Posterior vena cava (tissue), 2 donors: ENCODE results near the gene BCO2. TPM values are rescaled to one million over a fixed set of nuclear protein-coding genes. Genes with fewer than 3 reads are reported as not detected.

ENCODE experiments used
- total RNA-seq, 2 donors: library from RNA; stranded (reverse); fragmentation: NEBNext Ultra II Directional; extraction: Animal tissue kit (Norgen Biotek cat#: 25700); gene quantifications; one replicate each; pipeline ENCODE4 v1.2.1, GENCODE V29; 2021
- donor health status: DM: yes; HTN: yes; CAD: no.
- donor health status: DM: yes; HTN: yes; CAD: no.

BCO2 gene
- total RNA-seq, 2 donors from 2014 or later, result 3.8 TPM

Other genes with a start within 250 kb of the BCO2 start
- gene DIXDC1, start 238.2 kb upstream of the BCO2 start, total RNA-seq, result 10 to 100 TPM; 40.5 to 44.5 TPM
- gene DLAT, start 150.1 kb upstream of the BCO2 start, total RNA-seq, result 10 to 100 TPM; 22.8 to 25.5 TPM
- 1 to 10 TPM in 1 of 2 donors, under 1 TPM in 1; 0.86 to 1.7 TPM for gene PIH1D2, start 101.5 kb upstream of the BCO2 start, total RNA-seq
- 10 to 100 TPM; 14.0 to 15.0 TPM for gene NKAPD1, start 101.2 kb upstream of the BCO2 start, total RNA-seq
- gene TIMM8B, start 88.8 kb upstream of the BCO2 start, total RNA-seq, result 10 to 100 TPM; 53.8 to 64.6 TPM
- gene SDHD, start 88.6 kb upstream of the BCO2 start, total RNA-seq, result 10 to 100 TPM; 70.5 to 84.5 TPM
- gene IL18, start 11.4 kb upstream of the BCO2 start, total RNA-seq, result 10 to 100 TPM in 1 of 2 donors, 1 to 10 TPM in 1; 7.0 to 11.3 TPM
- 1 to 10 TPM in 1 of 2 donors, under 1 TPM in 1; 0.95 to 1.4 TPM for gene TEX12, start 8.1 kb upstream of the BCO2 start, total RNA-seq
- 10 to 100 TPM; 44.2 to 51.8 TPM for gene PTS, start 50.9 kb downstream of the BCO2 start, total RNA-seq
- gene PLET1, start 85.3 kb downstream of the BCO2 start, total RNA-seq, result not detected